GM23338 (cell line): ENCODE results near the gene KCTD10. TPM values are rescaled to one million over a fixed set of nuclear protein-coding genes. Genes with fewer than 3 reads are reported as not detected.

Experiments
- ATAC-seq: fragments of 200-7000 bp; cut with Tn5 transposase; 3 replicates; pipeline ENCODE4 v1.9.1; 2020
- DNase-seq: peaks from one replicate; pipeline ENCODE4 v3.0.0-alpha.2; 2015; ENCODE audit warnings: low spot score
- H2AFZ ChIP-seq: fragments of 200-600 bp; sonication (generic); 2 replicates; pipeline ENCODE4 v1.8.0; 2016; ENCODE audit warnings: antibody characterized with exemption, mild to moderate bottlenecking, moderate library complexity
- H3F3A ChIP-seq: fragments of 200-600 bp; sonication (generic); replicated peaks from 2 replicates; pipeline ENCODE4 v1.8.0; 2017; ENCODE audit warnings: antibody characterized with exemption, mixed run types, low read depth
- H3K27ac ChIP-seq: fragments of 200-600 bp; sonication (generic); 2 replicates; pipeline ENCODE4 v1.6.1; 2016; ENCODE audit warnings: low read depth
- H3K27me3 ChIP-seq: fragments of 200-600 bp; sonication (generic); 2 replicates; pipeline ENCODE4 v1.8.0; 2016; ENCODE audit warnings: mild to moderate bottlenecking, mixed run types, moderate library complexity; ENCODE audit not compliant: insufficient read depth
- H3K36me3 ChIP-seq: fragments of 200-600 bp; sonication (generic); 2 replicates; pipeline ENCODE4 v1.8.0; 2016; ENCODE audit warnings: mild to moderate bottlenecking; ENCODE audit not compliant: insufficient read depth
- H3K4me1 ChIP-seq: fragments of 200-600 bp; sonication (generic); 2 replicates; pipeline ENCODE4 v1.8.0; 2016; ENCODE audit warnings: mild to moderate bottlenecking, moderate library complexity; ENCODE audit not compliant: insufficient read depth
- H3K4me2 ChIP-seq: fragments of 200-600 bp; sonication (generic); 2 replicates; pipeline ENCODE4 v1.7.1; 2017; ENCODE audit warnings: mixed run types
- H3K4me3 ChIP-seq: fragments of 200-600 bp; sonication (generic); 2 replicates; pipeline ENCODE4 v1.6.1; 2016; ENCODE audit warnings: mixed run types
- H3K79me2 ChIP-seq: fragments of 200-600 bp; sonication (generic); replicated peaks from 2 replicates; pipeline ENCODE4 v1.8.0; 2017; ENCODE audit warnings: mild to moderate bottlenecking; ENCODE audit not compliant: insufficient read depth
- H3K9me2 ChIP-seq: fragments of 200-600 bp; sonication (generic); 2 replicates; pipeline ENCODE4 v1.8.0; 2017; ENCODE audit not compliant: insufficient read depth
- H4K20me1 ChIP-seq: fragments of 200-600 bp; sonication (generic); replicated peaks from 2 replicates; pipeline ENCODE4 v1.8.0; 2017; ENCODE audit warnings: mild to moderate bottlenecking; ENCODE audit not compliant: insufficient read depth
- H3K27ac Mint-ChIP-seq: 2 replicates; pipeline ENCODE4 v1.8.0; 2020; ENCODE audit warnings: inconsistent platforms, mild to moderate bottlenecking, moderate library complexity, mixed read lengths
- H3K27me3 Mint-ChIP-seq: 3 replicates; pipeline ENCODE4 v1.8.0; 2022; ENCODE audit warnings: low read depth, mild to moderate bottlenecking, moderate library complexity, mixed read lengths, inconsistent platforms; ENCODE audit not compliant: insufficient read depth, poor library complexity
- H3K36me3 Mint-ChIP-seq: 3 replicates; pipeline ENCODE4 v1.8.0; 2021; ENCODE audit warnings: low read depth, mild to moderate bottlenecking, inconsistent platforms, moderate library complexity, mixed read lengths
- H3K4me1 Mint-ChIP-seq: 3 replicates; pipeline ENCODE4 v1.8.0; 2020; ENCODE audit warnings: mild to moderate bottlenecking, inconsistent platforms, mixed read lengths
- H3K4me3 Mint-ChIP-seq: 3 replicates; pipeline ENCODE4 v1.8.0; 2021; ENCODE audit warnings: moderate library complexity, mild to moderate bottlenecking, inconsistent platforms, mixed read lengths
- H3K9me3 Mint-ChIP-seq: 3 replicates; pipeline ENCODE4 v1.8.0; 2020; ENCODE audit warnings: moderate library complexity, mild to moderate bottlenecking, inconsistent platforms, mixed read lengths
- CREB1 ChIP-seq: fragments of 250-450 bp; sonication (Bioruptor Pico); IDR thresholded peaks from 2 replicates; pipeline ENCODE4 v1.5.0; 2020; ENCODE audit warnings: low read depth, mild to moderate bottlenecking, moderate library complexity
- CTCF ChIP-seq, 2 experiments: fragments of 200-600 bp in 1 of 2; sonication (generic) in 1 of 2; conservative IDR thresholded peaks; 2 replicates each; pipeline versions ENCODE4 v1.5.1 to v1.6.1; 2016 to 2017; ENCODE audit warnings: antibody characterized with exemption in 2 of 2, low read depth in 2 of 2, mild to moderate bottlenecking in 2 of 2, moderate library complexity in 1 of 2
- ETS1 ChIP-seq: IDR thresholded peaks from 2 replicates; pipeline ENCODE4 v1.6.1; 2016; ENCODE audit warnings: antibody characterized with exemption
- EZH2 ChIP-seq: fragments of 200-600 bp; sonication (generic); IDR thresholded peaks from one replicate; pipeline ENCODE4 v1.8.0; 2017; ENCODE audit warnings: antibody characterized with exemption, mild to moderate bottlenecking, low read depth; ENCODE audit not compliant: unreplicated experiment
- EZH2phosphoT487 ChIP-seq: fragments of 200-600 bp; sonication (generic); IDR thresholded peaks from one replicate; pipeline ENCODE4 v1.8.1; 2018; ENCODE audit warnings: antibody characterized with exemption; ENCODE audit not compliant: unreplicated experiment
- JUNB ChIP-seq: IDR thresholded peaks from one replicate; pipeline ENCODE4 v1.6.1; 2016; ENCODE audit warnings: antibody characterized with exemption; ENCODE audit not compliant: unreplicated experiment
- NANOG ChIP-seq: IDR thresholded peaks from 2 replicates; pipeline ENCODE4 v1.6.1; 2016; ENCODE audit warnings: antibody characterized with exemption, borderline replicate concordance
- POLR2AphosphoS5 ChIP-seq: IDR thresholded peaks from 2 replicates; pipeline ENCODE4 v1.6.1; 2016; ENCODE audit warnings: antibody characterized with exemption, low read depth
- REST ChIP-seq: IDR thresholded peaks from one replicate; pipeline ENCODE4 v1.6.1; 2018; ENCODE audit warnings: antibody characterized with exemption; ENCODE audit not compliant: unreplicated experiment
- STAT1 ChIP-seq: IDR thresholded peaks from one replicate; pipeline ENCODE4 v1.6.1; 2016; ENCODE audit warnings: antibody characterized with exemption; ENCODE audit not compliant: unreplicated experiment
- ZNF331 ChIP-seq: fragments of 250-450 bp; sonication (Bioruptor Pico); IDR thresholded peaks from 2 replicates; pipeline ENCODE4 v1.5.0; 2020; ENCODE audit warnings: low read depth, mild to moderate bottlenecking, moderate library complexity
- polyA plus RNA-seq: library from polyadenylated mRNA; unstranded; fragments of >200 nt; fragmentation: Nextera tagmentation; extraction: Ambion mirVana; gene quantifications from 2 replicates; pipeline ENCODE4 v1.2.1, GENCODE V29; 2016
- total RNA-seq: library from RNA; depleted of rRNA; stranded (reverse); fragments of >200 nt; shearing (Covaris generic); gene quantifications from 2 replicates; pipeline ENCODE4 v1.2.3, GENCODE V29; 2014

The KCTD10 gene
- total and polyA plus RNA-seq, 2 experiments from 2014 or later = 15.8 to 45.2 TPM

- ATAC-seq = no peak; the same call in 2 of the 3 replicates
Measured at GRCh38 chr12:109463756-109464155, 13.3 kb downstream of the KCTD10 start.

More at GRCh38 chr12:109463756-109464155, 13.3 kb downstream of the KCTD10 start:
- Histone ChIP-seq H3K27me3 (no peaks in the 10 kb centered on the region), H3F3A (peaks cover 5% of the 10 kb centered on the region; the same call in 1 of the 2 replicates), H4K20me1 (peaks cover 9% of the 10 kb centered on the region; the same call in 1 of the 2 replicates), H2AFZ (no peak overlapping the region), H3K79me2 (peaks cover 93% of the 10 kb centered on the region), H3K27ac (peak overlapping the region; percentile 89), H3K4me2 (peak overlapping the region; percentile 50), H3K9me2 (no peaks in the 10 kb centered on the region), H3K36me3 (no peaks in the 10 kb centered on the region; the same call in 1 of the 2 replicates), H3K4me3 (peak overlapping the region; percentile 34), H3K4me1 (peaks cover 71% of the 10 kb centered on the region)
- Mint-ChIP-seq H3K4me3 (peak overlapping the region; percentile 25; the same call in 2 of the 3 replicates), H3K9me3 (no peaks in the 10 kb centered on the region), H3K36me3 (peaks cover 21% of the 10 kb centered on the region), H3K27me3 (peaks cover 15% of the 10 kb centered on the region), H3K27ac (peak overlapping the region; percentile 91), H3K4me1 (peaks cover 82% of the 10 kb centered on the region)
- no peak for DNase-seq
- no peak for TF ChIP-seq EZH2phosphoT487
- TF ChIP-seq NANOG = no peak
- no peak for TF ChIP-seq ETS1
- TF ChIP-seq ZNF331 (CRISPR knock-in tag) = no peak
- TF ChIP-seq REST = no peak
- TF ChIP-seq CREB1 (CRISPR knock-in tag) = no peak
- no peak for TF ChIP-seq JUNB
- no peak for TF ChIP-seq STAT1
- no peak for TF ChIP-seq POLR2AphosphoS5
- TF ChIP-seq EZH2 = no peak
- TF ChIP-seq CTCF (conservative IDR thresholded peaks at IDR 0.05; ENCODE audit: low read depth in 2 of 2) = no peak
